Activated CD4-positive, alpha-beta T cell treated with anti-CD3 and anti-CD28 coated beads, Interleukin-2, amount 50 U/mL, for 4 hours (primary cell): Measurements from ENCODE around the gene ASCC1.
A peak's percentile ranks its signal among the peaks of the same experiment; 100 is the strongest.

Source experiments
- DNase-seq, 2 experiments: peaks; one replicate each; pipeline ENCODE4 v3.0.0-alpha.2; 2020

ASCC1 gene

GRCh38 chr10:72096115-72097000 lies 119.7 kb downstream of the ASCC1 start:
- no peak for DNase-seq

GRCh38 chr10:72095195-72095594 lies 120.9 kb downstream of the ASCC1 start:
- DNase-seq: no peak

GRCh38 chr10:72094574-72094973 lies 121.5 kb downstream of the ASCC1 start:
- no peak for DNase-seq

GRCh38 chr10:72093450-72093849 lies 122.6 kb downstream of the ASCC1 start:
- DNase-seq: no peak

GRCh38 chr10:72092987-72093386 lies 123.1 kb downstream of the ASCC1 start:
- no peak for DNase-seq

GRCh38 chr10:72092171-72092924 lies 123.7 kb downstream of the ASCC1 start:
- DNase-seq: no peak

GRCh38 chr10:72090326-72090725 lies 125.8 kb downstream of the ASCC1 start:
- DNase-seq: no peak

- DNase-seq: no peak
These were observed 126.5 kb downstream of the ASCC1 start for GRCh38 chr10:72089618-72090017.

GRCh38 chr10:72088889-72089575 lies 127.0 kb downstream of the ASCC1 start:
- peak; percentile 28 to 37 for DNase-seq

- DNase-seq: peak; percentile 57 to 61
These were observed 127.8 kb downstream of the ASCC1 start, which contains the start of gene SPOCK2 for GRCh38 chr10:72087969-72088888. Gene SPOCK2, minus strand, starts transcription at chr10:72088551. Its CDS starts 223 bp downstream, at chr10:72088328.

- peak; percentile 38 for DNase-seq
These were observed 128.6 kb downstream of the ASCC1 start for GRCh38 chr10:72087392-72087968.

GRCh38 chr10:72086466-72087391 lies 129.3 kb downstream of the ASCC1 start:
- DNase-seq: peak; percentile 44 to 54

GRCh38 chr10:72085864-72086465 lies 130.1 kb downstream of the ASCC1 start:
- DNase-seq: no peak

GRCh38 chr10:72085166-72085565 lies 130.9 kb downstream of the ASCC1 start:
- no peak for DNase-seq

GRCh38 chr10:72083790-72084459 lies 132.2 kb downstream of the ASCC1 start:
- DNase-seq: peak; percentile 53 to 56

GRCh38 chr10:72082856-72083789 lies 133.0 kb downstream of the ASCC1 start:
- DNase-seq: no peak

GRCh38 chr10:72081772-72082590 lies 134.1 kb downstream of the ASCC1 start:
- no peak for DNase-seq
